Fibroblast of lung (primary cell): Measurements from ENCODE around the gene USP11. TPM values are rescaled to one million over a fixed set of nuclear protein-coding genes. Genes with fewer than 3 reads are reported as not detected.

ENCODE experiments used
- DNase-seq, 2 donors: peaks; one replicate each; pipeline versions ENCODE4 v3.0.0 to v3.0.0-alpha.2; 2010; ENCODE audit warnings: low read depth in 2 of 2
- H2AFZ ChIP-seq: 2 replicates; pipeline ENCODE4 v1.5.1; 2012; ENCODE audit warnings: low read length, control low read depth, inconsistent platforms
- H3K27ac ChIP-seq: 2 replicates; pipeline ENCODE4 v1.5.1; 2011; ENCODE audit warnings: low read length, control low read depth; ENCODE audit not compliant: insufficient read depth
- H3K27me3 ChIP-seq: 2 replicates; pipeline ENCODE4 v1.5.1; 2011; ENCODE audit warnings: mild to moderate bottlenecking, low read length; ENCODE audit not compliant: control insufficient read depth, insufficient read depth
- H3K36me3 ChIP-seq: 2 replicates; pipeline ENCODE4 v1.5.1; 2011; ENCODE audit warnings: low read length; ENCODE audit not compliant: control insufficient read depth, insufficient read depth
- H3K4me1 ChIP-seq: 2 replicates; pipeline ENCODE4 v1.5.1; 2011; ENCODE audit warnings: low read length; ENCODE audit not compliant: control insufficient read depth, insufficient read depth; ENCODE audit errors: extremely low read depth
- H3K4me2 ChIP-seq: 2 replicates; pipeline ENCODE4 v1.5.1; 2011; ENCODE audit warnings: low read length, control low read depth; ENCODE audit not compliant: insufficient read depth; ENCODE audit errors: extremely low read depth
- H3K4me3 ChIP-seq, 4 experiments: fragments of 200-600 bp in 1 of 4; sonication (generic) in 1 of 4; replicated peaks in 1 of 4; 2 replicates each; pipeline ENCODE4 v1.5.1; 2011 to 2016; ENCODE audit warnings: low read length in 4 of 4, low read depth in 3 of 4, mild to moderate bottlenecking in 3 of 4, control low read depth in 2 of 4, inconsistent platforms in 1 of 4, mixed read lengths in 1 of 4; ENCODE audit not compliant: insufficient read depth in 1 of 4; ENCODE audit errors: control extremely low read depth in 1 of 4
- H3K79me2 ChIP-seq: 2 replicates; pipeline ENCODE4 v1.5.1; 2012; ENCODE audit warnings: mild to moderate bottlenecking, low read length, inconsistent platforms; ENCODE audit not compliant: control insufficient read depth, insufficient read depth
- H3K9ac ChIP-seq: 2 replicates; pipeline ENCODE4 v1.5.1; 2011; ENCODE audit warnings: mild to moderate bottlenecking, low read length, control low read depth; ENCODE audit not compliant: insufficient read depth
- H3K9me3 ChIP-seq: 2 replicates; pipeline ENCODE4 v1.5.1; 2012; ENCODE audit warnings: low read depth, low read length; ENCODE audit not compliant: control insufficient read depth, insufficient read depth
- H4K20me1 ChIP-seq: 2 replicates; pipeline ENCODE4 v1.5.1; 2011; ENCODE audit warnings: low read length; ENCODE audit not compliant: control insufficient read depth, insufficient read depth; ENCODE audit errors: extremely low read depth
- EZH2 ChIP-seq: IDR thresholded peaks from 2 replicates; pipeline ENCODE4 v1.5.1; 2012; ENCODE audit warnings: low read length, control low read depth, mild to moderate bottlenecking; ENCODE audit errors: missing control alignments
- polyA plus RNA-seq, 2 donors: library from polyadenylated mRNA; depleted of rRNA in 1 of 2; stranded (reverse) in 1 of 2; unstranded in 1 of 2; fragments of >200 nt; gene quantifications; 2 replicates each; pipeline ENCODE4 v1.2.1, GENCODE V29; 2011 to 2012; ENCODE audit warnings: missing spikeins in 1 of 2
- total RNA-seq: library from RNA; depleted of rRNA; stranded (reverse); fragments of >200 nt; gene quantifications from 2 replicates; pipeline ENCODE4 v1.2.1, GENCODE V29; 2014
- TF ChIP-seq, protein P1 (sequence below), 2 donors: IDR thresholded peaks in 1 of 2; conservative IDR thresholded peaks in 1 of 2; 1 replicate in 1 of 2; 2 replicates in 1 of 2; pipeline ENCODE4 v1.5.1; 2011 to 2012; ENCODE audit warnings: low read length in 2 of 2, control low read depth in 1 of 2, inconsistent platforms in 1 of 2, low read depth in 1 of 2, mild to moderate bottlenecking in 1 of 2

The USP11 gene
- total and polyA plus RNA-seq, 2 donors (not counting 1 experiment from before 2014, with no cell fraction given): 24.6 to 47.9 TPM

- peaks cover 43% of the 10 kb centered on the region for H3K79me2 ChIP-seq
Measured at GRCh38 chrX:47218920-47219815, 13.6 kb upstream of the USP11 start.

DNA sequence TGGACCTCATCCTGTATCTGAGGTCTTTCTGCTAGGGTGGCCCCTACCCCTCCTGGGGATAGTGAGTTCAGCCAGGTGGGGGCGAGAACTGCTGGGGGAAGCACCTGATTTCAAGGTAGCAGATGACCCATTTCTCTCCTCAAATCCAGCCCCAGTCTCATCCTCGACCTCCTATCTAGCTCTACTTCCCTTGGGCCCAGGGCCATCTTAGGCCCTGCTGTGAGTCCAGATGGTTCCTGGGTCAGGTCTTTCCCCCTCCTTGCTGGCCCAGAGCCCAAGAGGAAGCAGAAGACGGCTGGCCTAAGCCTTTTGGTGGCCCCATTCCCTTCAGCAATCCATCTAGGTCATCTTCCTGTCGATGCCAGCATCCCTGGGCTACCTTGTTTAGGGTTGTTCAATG is 11.1 kb upstream of the USP11 start:
- Histone ChIP-seq H4K20me1 (no peaks in the 10 kb centered on the region), H3K27me3 (no peaks in the 10 kb centered on the region), H3K9me3 (no peaks in the 10 kb centered on the region), H3K4me3 (no peak overlapping the region), H3K27ac (no peak overlapping the region), H3K4me2 (no peak overlapping the region), H3K79me2 (peaks cover 43% of the 10 kb centered on the region), H3K4me1 (peaks cover 7% of the 10 kb centered on the region), H2AFZ (no peak overlapping the region), H3K36me3 (peaks cover 19% of the 10 kb centered on the region), H3K9ac (no peak overlapping the region)
- no peak for DNase-seq
- TF ChIP-seq, protein P1, sequence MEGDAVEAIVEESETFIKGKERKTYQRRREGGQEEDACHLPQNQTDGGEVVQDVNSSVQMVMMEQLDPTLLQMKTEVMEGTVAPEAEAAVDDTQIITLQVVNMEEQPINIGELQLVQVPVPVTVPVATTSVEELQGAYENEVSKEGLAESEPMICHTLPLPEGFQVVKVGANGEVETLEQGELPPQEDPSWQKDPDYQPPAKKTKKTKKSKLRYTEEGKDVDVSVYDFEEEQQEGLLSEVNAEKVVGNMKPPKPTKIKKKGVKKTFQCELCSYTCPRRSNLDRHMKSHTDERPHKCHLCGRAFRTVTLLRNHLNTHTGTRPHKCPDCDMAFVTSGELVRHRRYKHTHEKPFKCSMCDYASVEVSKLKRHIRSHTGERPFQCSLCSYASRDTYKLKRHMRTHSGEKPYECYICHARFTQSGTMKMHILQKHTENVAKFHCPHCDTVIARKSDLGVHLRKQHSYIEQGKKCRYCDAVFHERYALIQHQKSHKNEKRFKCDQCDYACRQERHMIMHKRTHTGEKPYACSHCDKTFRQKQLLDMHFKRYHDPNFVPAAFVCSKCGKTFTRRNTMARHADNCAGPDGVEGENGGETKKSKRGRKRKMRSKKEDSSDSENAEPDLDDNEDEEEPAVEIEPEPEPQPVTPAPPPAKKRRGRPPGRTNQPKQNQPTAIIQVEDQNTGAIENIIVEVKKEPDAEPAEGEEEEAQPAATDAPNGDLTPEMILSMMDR (conservative IDR thresholded peaks at IDR 0.05 in 1 of 2, IDR thresholded peaks at IDR 0.05 in 1 of 2; ENCODE audit: low read depth in 1 of 2, low read length in 2 of 2): no peak
- no peak for TF ChIP-seq EZH2

More at GRCh38 chrX:47218920-47219815, 13.6 kb upstream of the USP11 start:
- Histone ChIP-seq H3K27ac (peak overlapping the region; percentile 98), H4K20me1 (no peaks in the 10 kb centered on the region), H3K9me3 (no peaks in the 10 kb centered on the region), H3K4me2 (peak overlapping the region; percentile 42), H3K4me3 (peak overlapping the region; percentile 74 to 82 (median 76)), H3K4me1 (peaks cover 9% of the 10 kb centered on the region), H3K36me3 (peaks cover 19% of the 10 kb centered on the region), H3K27me3 (no peaks in the 10 kb centered on the region), H2AFZ (no peak overlapping the region), H3K9ac (peak overlapping the region; percentile 92)
- TF ChIP-seq EZH2: no peak
- TF ChIP-seq, protein P1 (conservative IDR thresholded peaks at IDR 0.05 in 1 of 2, IDR thresholded peaks at IDR 0.05 in 1 of 2; ENCODE audit: low read depth in 1 of 2, low read length in 2 of 2): no peak
- DNase-seq: peak in 1 of 2 donors; percentile 12

GRCh38 chrX:47222751-47223350 is 10.0 kb upstream of the USP11 start:
- Histone ChIP-seq H3K9me3 (no peaks in the 10 kb centered on the region), H3K27me3 (no peaks in the 10 kb centered on the region), H3K9ac (no peak overlapping the region), H3K4me2 (no peak overlapping the region), H3K79me2 (peaks cover 43% of the 10 kb centered on the region), H4K20me1 (no peaks in the 10 kb centered on the region), H2AFZ (no peak overlapping the region), H3K27ac (no peak overlapping the region), H3K36me3 (peaks cover 20% of the 10 kb centered on the region), H3K4me1 (peaks cover 3% of the 10 kb centered on the region), H3K4me3 (no peak overlapping the region)
- no peak for TF ChIP-seq EZH2
- no peak for DNase-seq
